KMS-11 (cell line): Measurements from ENCODE around the gene SLC35G3.

ENCODE experiments used
- H2AFZ ChIP-seq: fragments of 200-600 bp; sonication (generic); 2 replicates; pipeline ENCODE4 v1.6.1; 2016; ENCODE audit warnings: antibody characterized with exemption, mixed run types, low read depth
- H3K27ac ChIP-seq: fragments of 200-600 bp; sonication (generic); 2 replicates; pipeline ENCODE4 v1.6.1; 2016; ENCODE audit warnings: mild to moderate bottlenecking, mixed run types
- H3K27me3 ChIP-seq: fragments of 200-600 bp; sonication (generic); 2 replicates; pipeline ENCODE4 v1.6.1; 2017; ENCODE audit warnings: mild to moderate bottlenecking, low read depth, mixed run types, moderate library complexity; ENCODE audit not compliant: insufficient read depth
- H3K36me3 ChIP-seq: fragments of 200-600 bp; sonication (generic); 2 replicates; pipeline ENCODE4 v1.6.1; 2017; ENCODE audit warnings: mild to moderate bottlenecking, mixed run types; ENCODE audit not compliant: insufficient read depth
- H3K4me1 ChIP-seq: fragments of 200-600 bp; sonication (generic); 2 replicates; pipeline ENCODE4 v1.6.1; 2016; ENCODE audit warnings: mild to moderate bottlenecking, low read depth, mixed run types; ENCODE audit not compliant: poor library complexity, severe bottlenecking
- H3K4me2 ChIP-seq: fragments of 200-600 bp; sonication (generic); 2 replicates; pipeline ENCODE4 v1.7.0; 2016; ENCODE audit warnings: mild to moderate bottlenecking, mixed run types
- H3K4me3 ChIP-seq: fragments of 200-600 bp; sonication (generic); IDR thresholded peaks from 2 replicates; pipeline ENCODE4 v1.6.1; 2017; ENCODE audit warnings: low read depth, low read length, mixed read lengths; ENCODE audit not compliant: insufficient read depth
- H3K79me2 ChIP-seq: fragments of 200-600 bp; sonication (generic); 2 replicates; pipeline ENCODE4 v1.6.1; 2016; ENCODE audit warnings: low read depth, mixed run types; ENCODE audit not compliant: insufficient read depth
- H3K9ac ChIP-seq: fragments of 200-600 bp; sonication (generic); 2 replicates; pipeline ENCODE4 v1.6.1; 2016; ENCODE audit warnings: mild to moderate bottlenecking, mixed run types
- H4K20me1 ChIP-seq: fragments of 200-600 bp; sonication (generic); 2 replicates; pipeline ENCODE4 v1.6.1; 2016; ENCODE audit warnings: mild to moderate bottlenecking, mixed run types; ENCODE audit not compliant: insufficient read depth
- TF ChIP-seq, protein P1 (sequence below): fragments of 200-600 bp; sonication (generic); conservative IDR thresholded peaks from 2 replicates; pipeline ENCODE4 v1.6.1; 2017; ENCODE audit warnings: low read depth, mild to moderate bottlenecking, antibody characterized with exemption, low read length, moderate library complexity, mixed read lengths

Gene SLC35G3

DNA sequence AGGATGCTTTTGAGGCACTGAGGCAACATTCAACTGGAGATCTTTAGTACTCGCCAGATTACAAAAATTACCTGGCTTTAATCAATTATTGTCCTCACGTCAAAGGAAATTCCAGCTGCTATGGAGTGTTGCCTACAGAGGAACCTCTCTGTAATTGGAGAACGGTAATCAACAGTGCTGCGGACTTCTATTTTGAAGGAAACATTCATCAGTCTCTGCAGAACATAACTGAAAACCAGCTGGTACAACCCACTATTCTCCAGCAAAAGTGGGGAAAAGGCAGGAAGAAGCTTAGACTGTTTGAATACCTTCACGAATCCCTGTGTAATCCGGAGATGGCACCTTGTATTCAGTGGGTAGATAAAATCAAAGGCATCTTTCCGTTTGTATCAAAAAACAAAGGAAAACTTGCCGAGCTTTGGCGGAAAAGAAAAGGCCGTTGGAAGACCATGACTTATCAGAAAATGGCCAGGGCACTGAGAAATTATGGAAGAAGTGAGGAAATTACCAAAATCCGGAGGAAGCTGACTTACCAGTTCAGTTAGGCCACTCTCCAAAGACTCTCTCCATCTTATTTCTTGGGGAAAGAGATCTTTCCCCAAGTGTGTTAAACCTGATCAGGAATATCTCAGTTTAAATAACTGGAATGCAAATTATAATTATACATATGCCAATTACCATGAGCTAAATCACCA, 3.0 kb downstream of the SLC35G3 start:
- H4K20me1 ChIP-seq = no peaks in the 10 kb centered on the region
- 0 out of 2 replicates have a peak, but pooled peaks cover 2% of the 10 kb centered on the region for H3K27me3 ChIP-seq
- no peak overlapping the region for H3K9ac ChIP-seq
- no peaks in the 10 kb centered on the region for H3K36me3 ChIP-seq
- H2AFZ ChIP-seq = no peak overlapping the region
- H3K4me2 ChIP-seq = no peak overlapping the region
- no peaks in the 10 kb centered on the region for H3K79me2 ChIP-seq
- H3K27ac ChIP-seq = no peak overlapping the region
- H3K4me3 ChIP-seq = no peak overlapping the region
- TF ChIP-seq, protein P1, sequence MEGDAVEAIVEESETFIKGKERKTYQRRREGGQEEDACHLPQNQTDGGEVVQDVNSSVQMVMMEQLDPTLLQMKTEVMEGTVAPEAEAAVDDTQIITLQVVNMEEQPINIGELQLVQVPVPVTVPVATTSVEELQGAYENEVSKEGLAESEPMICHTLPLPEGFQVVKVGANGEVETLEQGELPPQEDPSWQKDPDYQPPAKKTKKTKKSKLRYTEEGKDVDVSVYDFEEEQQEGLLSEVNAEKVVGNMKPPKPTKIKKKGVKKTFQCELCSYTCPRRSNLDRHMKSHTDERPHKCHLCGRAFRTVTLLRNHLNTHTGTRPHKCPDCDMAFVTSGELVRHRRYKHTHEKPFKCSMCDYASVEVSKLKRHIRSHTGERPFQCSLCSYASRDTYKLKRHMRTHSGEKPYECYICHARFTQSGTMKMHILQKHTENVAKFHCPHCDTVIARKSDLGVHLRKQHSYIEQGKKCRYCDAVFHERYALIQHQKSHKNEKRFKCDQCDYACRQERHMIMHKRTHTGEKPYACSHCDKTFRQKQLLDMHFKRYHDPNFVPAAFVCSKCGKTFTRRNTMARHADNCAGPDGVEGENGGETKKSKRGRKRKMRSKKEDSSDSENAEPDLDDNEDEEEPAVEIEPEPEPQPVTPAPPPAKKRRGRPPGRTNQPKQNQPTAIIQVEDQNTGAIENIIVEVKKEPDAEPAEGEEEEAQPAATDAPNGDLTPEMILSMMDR = no peak
- no peaks in the 10 kb centered on the region for H3K4me1 ChIP-seq

DNA sequence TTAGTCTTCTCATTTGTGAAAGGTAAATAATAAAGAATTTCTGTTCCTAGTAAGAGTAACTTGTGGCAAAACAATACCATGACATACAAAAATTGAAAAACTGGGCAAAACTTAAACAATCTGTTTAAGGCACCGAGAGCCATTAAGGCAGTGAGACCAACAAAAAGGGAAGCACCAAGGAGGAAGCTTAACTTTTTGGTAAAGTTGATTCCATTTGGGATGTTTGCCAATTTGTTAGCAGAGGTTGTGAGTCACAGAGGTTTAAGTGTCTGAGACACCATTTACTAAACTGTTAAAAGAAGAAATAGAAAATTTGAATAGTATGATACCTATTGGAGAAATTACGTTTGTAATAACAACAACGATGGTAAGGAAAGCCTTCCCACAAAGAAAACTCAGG, 4.9 kb downstream of the SLC35G3 start:
- no peak overlapping the region for H3K9ac ChIP-seq
- no peak overlapping the region for H3K27ac ChIP-seq
- no peaks in the 10 kb centered on the region for H3K79me2 ChIP-seq
- no peaks in the 10 kb centered on the region for H3K4me1 ChIP-seq
- TF ChIP-seq, protein P1 = no peak
- no peak overlapping the region for H3K4me3 ChIP-seq
- H3K4me2 ChIP-seq = no peak overlapping the region
- H4K20me1 ChIP-seq = no peaks in the 10 kb centered on the region
- 0 out of 2 replicates have a peak, but pooled peaks cover 2% of the 10 kb centered on the region for H3K27me3 ChIP-seq
- no peaks in the 10 kb centered on the region for H3K36me3 ChIP-seq
- no peak overlapping the region for H2AFZ ChIP-seq

DNA sequence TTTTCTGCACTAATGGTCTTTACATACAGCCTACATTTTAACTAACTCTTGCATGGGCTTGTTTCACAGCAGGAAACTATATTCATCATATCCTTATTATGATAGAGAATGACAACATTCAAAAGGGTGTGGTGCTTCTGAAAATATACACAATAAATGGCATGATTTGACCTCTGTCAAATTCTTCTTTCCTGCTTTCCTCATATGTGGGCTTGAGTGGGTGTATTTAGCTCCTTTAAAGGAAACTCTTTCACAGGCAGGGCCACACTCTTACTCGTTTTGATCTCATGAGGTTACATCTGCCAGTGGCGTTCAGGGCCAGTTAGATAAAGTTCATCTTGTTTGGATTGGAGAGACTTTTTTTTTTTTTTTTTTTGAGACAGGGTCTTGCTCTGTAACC, 6.1 kb downstream of the SLC35G3 start:
- H3K4me3 ChIP-seq = no peak overlapping the region
- H3K79me2 ChIP-seq = no peaks in the 10 kb centered on the region
- no peak overlapping the region for H3K9ac ChIP-seq
- no peaks in the 10 kb centered on the region for H3K4me1 ChIP-seq
- TF ChIP-seq, protein P1 = no peak
- H2AFZ ChIP-seq = no peak overlapping the region
- 0 out of 2 replicates have a peak, but pooled peaks cover 2% of the 10 kb centered on the region for H3K27me3 ChIP-seq
- no peak overlapping the region for H3K27ac ChIP-seq
- H3K4me2 ChIP-seq = no peak overlapping the region
- H3K36me3 ChIP-seq = no peaks in the 10 kb centered on the region
- no peaks in the 10 kb centered on the region for H4K20me1 ChIP-seq

DNA sequence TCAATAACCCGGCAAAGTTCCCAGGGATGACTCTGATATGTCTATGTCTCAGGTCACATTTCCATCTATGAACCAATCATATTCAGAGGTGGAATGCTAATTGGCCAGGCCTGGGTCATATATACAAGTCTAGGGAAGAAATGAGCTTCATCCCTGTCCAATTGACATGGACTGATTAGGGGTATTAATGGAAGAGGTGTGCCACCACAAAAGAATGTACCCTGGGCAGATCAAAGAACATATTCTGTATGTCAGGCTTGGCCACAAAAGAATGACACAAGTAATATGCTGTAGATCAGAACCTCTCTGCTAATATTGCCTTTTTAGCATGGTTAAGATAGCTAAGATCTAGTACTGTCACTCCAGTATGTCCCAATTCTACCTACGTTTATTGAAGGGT, 6.7 kb downstream of the SLC35G3 start:
- no peaks in the 10 kb centered on the region for H3K79me2 ChIP-seq
- TF ChIP-seq, protein P1 = no peak
- 0 out of 2 replicates have a peak, but pooled peaks cover 2% of the 10 kb centered on the region for H3K27me3 ChIP-seq
- H4K20me1 ChIP-seq = no peaks in the 10 kb centered on the region
- no peak overlapping the region for H3K27ac ChIP-seq
- H2AFZ ChIP-seq = no peak overlapping the region
- no peak overlapping the region for H3K9ac ChIP-seq
- no peaks in the 10 kb centered on the region for H3K36me3 ChIP-seq
- H3K4me3 ChIP-seq = no peak overlapping the region
- H3K4me2 ChIP-seq = no peak overlapping the region
- H3K4me1 ChIP-seq = no peaks in the 10 kb centered on the region
